ENCODE results near the gene CPLANE1.
"Not testable (repeated sequence)": the region's sequence is repeated elsewhere in the genome, so short reads cannot be mapped to it uniquely, and the experiment has no call there.

Gene CPLANE1

DNA sequence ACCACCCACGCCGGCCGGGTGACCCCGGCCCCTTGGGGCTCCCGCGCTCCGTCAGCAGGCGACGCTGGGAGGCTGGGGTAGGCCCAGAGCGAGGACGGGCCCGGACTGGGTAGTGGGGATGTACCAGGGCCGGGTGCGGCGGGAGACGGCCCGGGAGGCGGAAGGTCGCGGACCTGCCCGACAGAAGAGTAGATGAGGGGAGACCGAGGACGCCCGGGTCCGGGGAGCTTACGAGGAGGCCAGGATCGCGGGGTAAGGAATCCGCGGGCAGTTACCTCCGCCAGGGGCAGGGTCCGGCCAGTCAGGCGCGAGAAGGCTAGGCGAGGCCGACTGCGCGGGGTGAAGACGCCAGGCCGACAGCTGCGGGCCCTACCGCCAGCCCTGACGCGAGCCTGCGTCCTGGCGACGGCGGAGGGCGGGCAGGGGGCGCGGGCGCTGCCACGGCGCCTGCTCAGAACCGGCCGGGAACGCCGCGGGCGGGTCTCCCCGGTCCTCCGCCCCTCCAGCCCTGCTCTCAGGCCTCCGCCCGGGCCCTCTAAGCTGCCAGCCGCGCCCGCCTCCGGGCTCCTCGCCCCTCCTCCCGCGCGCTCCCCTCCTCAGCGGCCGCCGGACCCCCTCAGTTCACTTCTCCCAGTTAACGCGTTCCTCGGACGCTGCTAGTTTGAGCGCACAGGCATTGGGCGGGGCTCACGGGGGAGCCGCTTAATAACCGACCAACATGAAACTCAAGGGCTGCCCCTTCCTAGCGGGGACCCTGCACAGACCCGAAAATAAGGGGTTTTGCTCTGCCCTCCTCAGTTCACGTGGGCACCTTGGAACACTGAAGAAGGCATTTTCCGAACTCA, at the start of gene CPLANE1:
Gene CPLANE1 (minus strand): TSS at position 407 of the 845 bp plus-strand sequence. CDS start 1,678 bp downstream, outside the sequence.
- DNase-seq (ENCODE audit: low spot score), result peak; percentile 95

DNA sequence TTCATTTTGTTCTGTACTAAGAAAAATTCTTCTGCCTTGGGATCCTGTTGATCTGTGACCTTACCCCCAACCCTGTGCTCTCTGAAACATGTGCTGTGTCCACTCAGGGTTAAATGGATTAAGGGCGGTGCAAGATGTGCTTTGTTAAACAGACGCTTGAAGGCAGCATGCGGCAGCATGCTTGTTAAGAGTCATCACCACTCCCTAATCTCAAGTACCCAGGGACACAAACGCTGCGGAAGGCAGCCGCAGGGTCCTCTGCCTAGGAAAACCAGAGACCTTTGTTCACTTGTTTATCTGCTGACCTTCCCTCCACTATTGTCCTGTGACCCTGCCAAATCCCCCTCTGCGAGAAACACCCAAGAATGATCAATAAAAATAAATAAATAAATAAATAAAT, 47.1 kb upstream of the CPLANE1 start:
- DNase-seq (ENCODE audit: low spot score), result not testable (repeated sequence)

DNA sequence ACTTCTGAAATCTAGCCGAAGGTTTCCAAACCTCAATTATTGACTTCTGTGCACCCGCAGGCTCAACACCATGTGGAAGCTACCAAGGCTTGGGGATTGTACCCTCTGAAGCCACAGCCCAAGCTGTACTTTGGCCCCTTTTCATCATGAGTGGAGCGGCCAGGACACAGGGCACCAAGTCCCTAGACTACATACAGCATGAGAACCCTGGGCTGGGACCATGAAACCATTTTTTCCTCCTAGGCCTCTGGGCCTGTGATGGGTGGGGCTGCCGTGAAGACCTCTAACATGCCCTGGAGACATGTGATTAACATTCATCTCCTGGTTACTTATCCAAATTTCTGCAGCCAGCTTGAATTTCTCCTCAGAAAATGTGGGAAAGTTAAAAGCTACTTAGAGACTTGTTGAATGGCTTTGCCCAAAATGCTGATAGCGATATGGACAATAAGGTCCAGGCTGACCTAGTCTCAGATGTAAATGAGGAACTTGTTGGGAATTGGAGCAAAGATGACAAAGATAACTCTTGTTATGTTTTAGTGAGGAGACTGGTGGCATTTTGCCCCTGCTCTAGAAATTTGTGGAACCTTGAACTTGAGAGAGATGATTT, 34.1 kb upstream of the CPLANE1 start:
- no peak for DNase-seq (ENCODE audit: low spot score)

DNA sequence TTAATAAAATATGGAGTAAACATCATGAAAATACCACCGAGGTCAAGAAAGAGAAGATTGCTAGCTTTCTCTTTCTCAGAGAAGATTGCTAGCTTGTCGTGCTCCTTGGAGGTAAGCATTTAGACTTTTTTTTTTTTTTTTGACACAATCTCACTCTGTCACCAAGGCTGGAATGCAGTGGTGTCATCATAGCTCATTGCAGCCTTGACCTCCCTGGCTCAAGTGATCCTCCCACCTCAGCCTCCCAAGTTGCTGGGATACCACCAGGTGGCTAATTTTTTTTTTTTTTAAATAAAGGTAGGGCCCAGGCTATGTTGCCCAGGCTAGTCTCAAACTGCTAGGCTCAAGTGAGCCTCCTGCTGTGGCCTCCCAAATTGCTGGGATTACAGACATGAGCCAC, 26.3 kb upstream of the CPLANE1 start:
- no peak for DNase-seq (ENCODE audit: low spot score)

DNA sequence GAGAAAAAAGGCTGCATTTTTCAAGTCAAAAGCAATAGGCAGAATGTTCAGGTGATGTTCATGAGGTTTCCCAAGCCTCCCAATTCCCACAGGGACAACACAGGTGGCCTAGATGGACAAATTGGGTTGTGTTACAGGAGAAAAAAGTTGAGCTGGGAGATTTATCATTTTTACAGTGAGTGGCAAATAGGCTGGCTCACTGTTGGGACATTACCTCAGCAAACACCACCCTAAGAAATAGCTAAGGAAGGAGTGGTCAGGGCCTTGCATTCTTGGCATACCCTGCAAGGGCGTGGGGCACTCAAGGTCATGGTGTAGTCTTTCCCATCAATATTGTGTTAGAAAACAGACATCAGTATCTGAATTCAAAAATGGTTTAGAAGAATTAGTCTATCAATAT, 23.3 kb upstream of the CPLANE1 start:
- DNase-seq (ENCODE audit: low spot score), result peak; percentile 70

DNA sequence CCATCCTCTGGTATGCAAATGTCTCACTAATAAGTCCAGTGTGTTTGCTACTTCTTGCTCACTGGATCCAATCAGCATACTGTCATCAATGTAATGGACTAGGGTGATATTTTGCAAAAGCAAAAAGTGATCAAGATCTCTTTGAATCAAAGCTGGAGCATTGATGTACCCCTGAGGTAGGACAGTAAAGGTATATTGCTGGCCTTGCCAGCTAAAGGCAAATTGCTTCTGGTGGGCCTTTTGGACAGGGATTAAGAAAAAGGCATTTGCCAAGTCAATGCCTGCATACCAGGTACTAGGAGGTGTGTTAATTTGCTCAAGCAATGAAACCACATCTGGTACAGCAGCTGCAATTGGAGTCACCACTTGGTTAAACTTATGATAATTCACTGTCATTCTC, 18.9 kb upstream of the CPLANE1 start:
- not testable (repeated sequence) for DNase-seq (ENCODE audit: low spot score)

DNA sequence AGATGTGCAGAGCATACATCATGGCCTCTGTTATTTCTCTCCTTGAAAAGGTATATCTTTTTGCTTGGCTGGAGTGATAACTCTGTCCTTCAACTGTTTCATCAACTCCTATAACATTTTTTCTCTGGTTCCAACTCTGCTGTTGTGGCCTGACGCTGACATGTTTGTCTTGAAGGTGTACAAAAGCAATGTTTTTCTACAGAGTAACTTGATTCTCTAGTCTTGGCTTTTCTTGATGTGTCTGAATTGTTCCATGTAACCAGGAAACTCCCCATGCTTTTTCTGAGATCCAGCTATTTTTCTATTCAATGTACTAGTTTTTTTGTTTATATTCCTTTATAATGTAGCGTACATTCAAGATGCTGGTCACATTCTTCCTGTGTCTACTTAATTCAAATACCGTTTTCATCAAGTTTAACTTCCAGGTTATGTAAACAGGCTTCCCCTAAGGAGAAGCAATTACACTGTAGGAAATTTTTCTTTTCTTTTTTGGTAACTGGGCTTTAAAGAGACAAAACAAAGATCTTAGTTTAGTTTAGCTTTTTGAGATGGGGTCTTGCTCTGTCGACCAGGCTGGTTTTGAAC, 6.7 kb upstream of the CPLANE1 start:
- no peak for DNase-seq (ENCODE audit: low spot score)

DNA sequence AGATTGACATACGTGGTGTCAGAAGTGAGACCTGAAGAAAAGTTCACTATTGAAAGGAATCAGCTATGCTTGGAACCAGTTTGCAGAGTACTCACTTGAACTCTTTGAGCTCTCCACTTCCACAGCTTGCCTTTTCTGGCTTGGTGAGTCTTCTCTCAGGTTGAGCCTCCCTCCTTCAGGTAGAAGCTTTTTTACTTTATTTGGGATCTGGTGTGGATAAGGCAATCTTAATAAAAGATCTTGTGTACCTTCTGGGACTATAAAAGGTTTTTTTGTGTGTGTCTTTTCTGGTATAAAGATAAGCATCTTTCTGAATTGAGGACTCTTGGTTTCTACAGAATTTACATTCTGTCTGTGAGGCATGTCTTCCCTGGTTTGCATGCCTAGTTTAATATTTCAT, 5.4 kb upstream of the CPLANE1 start:
- DNase-seq (ENCODE audit: low spot score), result no peak

DNA sequence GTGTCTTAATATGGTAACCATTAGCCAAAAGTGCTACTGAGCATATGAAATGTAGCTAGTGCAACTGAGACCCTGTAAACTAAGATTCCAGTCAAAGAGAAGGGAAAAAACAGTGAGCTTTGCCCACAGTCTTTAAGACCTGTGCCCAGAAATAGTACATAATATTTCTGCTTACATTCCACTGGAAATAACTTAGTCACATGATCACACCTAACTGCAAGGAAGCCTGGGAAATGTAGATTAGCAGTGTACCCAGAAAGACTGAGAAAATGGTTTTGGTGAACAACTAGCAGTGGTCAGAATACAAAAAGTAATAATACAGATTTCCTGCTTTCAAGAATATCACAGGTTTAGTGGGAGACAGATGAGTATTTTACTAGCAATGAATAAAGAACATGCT, 2.5 kb upstream of the CPLANE1 start:
- no peak for DNase-seq (ENCODE audit: low spot score)

DNA sequence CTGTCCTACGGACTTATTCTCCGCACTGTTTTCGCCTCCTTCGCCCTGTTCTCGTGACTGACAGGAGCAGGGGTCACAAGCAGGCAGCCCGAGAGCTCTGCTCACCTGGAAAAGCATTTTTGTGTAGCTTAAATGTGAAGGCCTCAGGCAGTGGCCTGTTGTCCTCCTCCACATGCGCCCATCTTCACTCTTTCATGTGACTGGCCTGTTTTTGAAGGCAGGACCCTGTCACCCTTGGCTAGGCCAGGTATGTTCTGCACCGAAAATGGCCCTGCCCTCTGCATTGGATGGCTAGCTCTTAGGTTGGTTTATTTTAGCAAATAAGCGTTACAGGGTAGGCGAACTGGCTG, 614 bp upstream of the CPLANE1 start:
- DNase-seq (ENCODE audit: low spot score), result no peak

DNA sequence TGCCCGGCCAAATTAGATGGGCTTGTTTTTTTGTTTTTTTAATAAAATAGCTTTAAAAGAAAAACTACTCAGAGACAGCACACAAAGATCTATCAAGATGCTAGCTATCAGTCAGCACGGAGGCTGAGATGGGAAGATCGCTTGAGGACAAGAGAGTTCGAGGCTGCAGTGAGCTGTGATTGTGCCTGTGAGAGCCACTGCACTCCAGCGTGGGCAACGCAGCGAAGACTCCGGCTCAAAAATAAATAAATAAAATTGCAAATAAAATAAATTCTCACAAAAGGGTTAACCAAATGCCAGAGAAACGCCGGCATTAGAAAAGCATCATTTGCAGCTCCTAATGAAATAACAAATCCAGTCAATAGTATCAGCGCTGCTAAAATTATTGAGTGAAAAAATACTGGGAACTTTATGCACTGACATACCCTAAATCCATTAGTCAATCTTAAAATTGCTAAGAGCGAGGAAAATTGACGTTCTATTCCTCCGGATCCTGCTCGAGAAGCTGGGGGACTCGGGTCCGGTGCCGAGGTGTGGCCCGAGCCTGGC, 681 bp downstream of the CPLANE1 start:
- DNase-seq (ENCODE audit: low spot score), result no peak

DNA sequence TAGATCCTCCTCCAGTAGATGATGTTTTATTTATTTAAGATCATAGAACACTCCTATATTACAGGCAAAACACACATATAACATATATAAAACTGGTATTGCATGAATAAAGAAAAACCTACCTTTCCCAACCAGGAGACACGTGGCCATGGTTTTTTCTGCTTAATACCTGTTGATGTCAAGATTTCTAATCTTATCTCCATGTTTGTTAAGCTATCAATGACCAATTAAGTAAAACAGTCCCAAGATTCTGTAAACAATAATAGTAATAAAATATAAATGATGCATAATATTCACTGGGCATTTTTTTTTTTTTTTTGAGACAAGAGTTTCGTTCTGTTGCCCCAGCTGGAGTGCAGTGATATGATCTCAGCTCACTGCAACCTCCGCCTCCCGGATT, 1.7 kb downstream of the CPLANE1 start:
- DNase-seq (ENCODE audit: low spot score), result no peak

DNA sequence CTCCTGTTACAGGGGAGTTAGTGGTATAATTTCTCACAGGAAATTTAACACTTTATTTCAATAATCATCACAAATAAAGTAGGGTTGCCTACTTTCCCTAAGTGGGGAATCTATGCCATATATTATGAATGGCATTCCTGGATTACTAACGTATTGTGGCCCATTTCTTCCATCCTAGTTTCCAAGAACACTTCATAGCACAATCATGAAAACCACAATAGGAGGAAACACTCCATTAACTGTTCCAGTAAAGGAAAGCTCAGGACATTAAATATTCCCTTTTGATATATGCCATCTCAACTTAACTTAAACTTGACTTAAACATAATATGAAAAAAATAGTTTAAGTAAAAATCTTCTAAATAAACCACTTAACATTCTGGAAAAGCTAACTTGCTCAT, 2.1 kb downstream of the CPLANE1 start:
- no peak for DNase-seq (ENCODE audit: low spot score)

DNA sequence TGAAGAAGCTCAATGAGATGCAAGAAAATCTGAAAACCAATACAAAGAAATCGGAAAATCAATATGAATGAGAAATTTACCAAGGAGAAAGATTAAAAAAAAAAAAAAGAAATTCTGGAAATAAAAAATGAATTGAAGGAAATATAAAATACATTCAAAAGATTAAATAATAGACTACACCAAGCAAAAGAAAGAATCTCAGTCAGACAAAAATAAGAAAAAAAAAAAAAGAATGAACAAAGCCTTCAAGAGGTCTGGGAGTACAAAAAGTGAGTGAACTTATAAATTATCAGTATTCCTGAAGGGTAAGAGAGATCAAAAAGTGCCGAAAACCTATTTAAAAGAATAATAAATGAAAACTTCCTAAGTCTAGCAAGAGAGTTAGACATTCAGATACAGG, 14.9 kb downstream of the CPLANE1 start:
- DNase-seq (ENCODE audit: low spot score), result no peak

DNA sequence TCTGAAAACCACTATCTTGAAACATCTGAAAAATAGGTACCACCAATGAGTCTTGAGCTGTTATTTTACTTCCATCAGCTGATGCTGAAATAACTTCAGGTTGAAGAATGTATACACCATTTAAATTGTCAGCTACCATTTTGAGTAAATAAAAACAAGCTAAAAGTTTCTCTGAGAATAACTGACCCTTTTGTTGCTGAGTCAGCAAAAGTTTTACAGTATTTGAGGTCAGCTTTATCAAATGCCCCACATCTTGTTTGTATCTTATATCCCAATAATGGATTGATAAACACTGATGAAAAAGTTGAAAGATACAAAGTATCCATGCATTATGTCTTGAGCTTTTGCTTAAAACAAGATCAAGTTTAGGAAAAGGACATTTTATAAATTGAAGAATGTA, 22.8 kb downstream of the CPLANE1 start:
- DNase-seq (ENCODE audit: low spot score), result no peak

DNA sequence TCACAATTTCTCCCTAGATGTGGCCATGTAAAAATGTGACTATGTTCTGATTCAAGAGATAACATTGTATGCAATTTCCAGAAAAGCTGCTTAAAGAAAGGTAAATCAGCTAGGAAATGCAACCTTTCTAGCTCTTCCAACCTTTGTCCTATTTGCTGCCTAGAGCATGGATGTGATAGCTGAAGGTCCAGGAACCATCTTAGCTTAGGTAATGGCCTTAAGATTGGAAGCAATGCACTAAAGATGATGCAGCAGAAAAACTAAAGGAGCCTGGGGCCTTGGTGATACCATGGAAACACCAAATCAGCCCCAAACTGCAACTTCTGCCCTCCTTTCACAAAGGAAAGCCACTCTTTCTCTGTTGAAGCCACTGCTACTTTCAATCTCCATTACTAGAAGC, 27.0 kb downstream of the CPLANE1 start:
- no peak for DNase-seq (ENCODE audit: low spot score)

DNA sequence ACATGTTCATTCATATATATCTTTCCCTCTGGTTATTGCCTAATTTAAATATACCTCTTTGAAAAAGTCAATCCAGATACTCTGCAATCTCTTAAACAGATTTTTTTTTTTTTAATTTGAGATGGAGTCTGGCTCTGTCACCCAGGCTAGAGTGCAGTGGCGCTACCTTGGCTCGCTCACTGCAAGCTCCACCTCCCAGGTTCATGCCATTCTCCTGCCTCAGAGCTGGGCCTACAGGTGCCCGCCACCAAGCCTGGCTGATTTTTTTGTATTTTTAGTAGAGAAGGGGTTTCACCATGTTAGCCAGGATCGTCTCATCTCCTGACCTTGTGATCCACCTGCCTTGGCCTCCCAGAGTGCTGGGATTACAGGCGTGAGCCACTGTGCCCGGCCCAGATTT, 28.8 kb downstream of the CPLANE1 start:
- not testable (repeated sequence) for DNase-seq (ENCODE audit: low spot score)

DNA sequence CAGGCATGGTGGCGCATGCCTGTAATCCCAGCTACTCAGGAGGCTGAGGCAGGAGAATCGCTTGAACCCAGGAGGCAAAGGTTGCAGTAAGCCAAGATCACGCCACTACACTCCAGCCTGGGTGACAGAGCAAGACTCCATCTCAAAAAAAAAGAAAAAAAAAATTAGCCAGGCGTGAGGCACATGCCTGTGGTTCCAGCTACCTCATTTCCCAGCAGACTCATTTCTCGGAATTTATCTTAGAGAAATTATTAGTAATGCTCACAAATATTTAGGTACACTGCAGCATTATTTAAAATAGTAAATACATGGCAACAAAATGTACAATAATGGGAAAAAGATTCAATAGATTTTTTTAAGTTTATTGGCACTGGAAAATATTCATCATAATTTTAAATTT, 29.8 kb downstream of the CPLANE1 start:
- peak; percentile 44 for DNase-seq (ENCODE audit: low spot score)

DNA sequence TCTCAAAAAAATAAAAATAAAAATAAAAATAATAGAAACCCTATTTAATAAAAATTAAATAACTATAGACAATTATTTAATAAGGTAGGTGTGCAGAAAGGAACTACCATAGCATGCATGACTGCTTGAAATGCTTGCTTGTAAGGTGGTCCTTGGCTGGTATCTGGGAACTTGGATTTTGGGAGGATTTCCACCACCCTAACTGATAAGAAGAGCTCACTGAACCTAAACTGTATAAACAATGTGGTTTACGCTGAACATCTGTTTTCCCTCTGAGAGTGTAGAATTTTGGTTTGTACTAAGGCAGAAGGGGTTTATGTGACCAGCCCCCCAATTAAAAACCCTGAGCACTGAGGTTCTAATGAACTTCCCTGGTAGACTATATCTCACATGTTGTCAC, 31.2 kb downstream of the CPLANE1 start:
- DNase-seq (ENCODE audit: low spot score), result no peak

DNA sequence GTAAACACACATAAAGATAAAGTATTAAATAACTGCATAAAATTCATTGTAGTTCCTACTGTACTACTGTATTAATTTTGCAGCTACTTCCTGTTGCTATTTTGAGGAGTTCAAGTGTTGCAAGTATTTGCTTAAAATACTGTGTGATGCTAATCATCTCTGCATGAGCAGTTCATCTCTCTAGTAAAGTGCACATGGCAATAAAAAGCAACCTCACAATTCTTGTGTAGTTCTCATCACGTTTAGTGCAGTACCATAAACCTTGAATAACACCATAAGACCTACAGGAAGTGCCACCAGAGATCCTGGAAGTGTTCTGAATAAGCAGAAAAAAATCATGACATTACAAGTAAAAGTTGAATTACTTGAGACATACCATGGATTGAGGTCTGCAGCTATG, 34.6 kb downstream of the CPLANE1 start:
- DNase-seq (ENCODE audit: low spot score), result no peak

DNA sequence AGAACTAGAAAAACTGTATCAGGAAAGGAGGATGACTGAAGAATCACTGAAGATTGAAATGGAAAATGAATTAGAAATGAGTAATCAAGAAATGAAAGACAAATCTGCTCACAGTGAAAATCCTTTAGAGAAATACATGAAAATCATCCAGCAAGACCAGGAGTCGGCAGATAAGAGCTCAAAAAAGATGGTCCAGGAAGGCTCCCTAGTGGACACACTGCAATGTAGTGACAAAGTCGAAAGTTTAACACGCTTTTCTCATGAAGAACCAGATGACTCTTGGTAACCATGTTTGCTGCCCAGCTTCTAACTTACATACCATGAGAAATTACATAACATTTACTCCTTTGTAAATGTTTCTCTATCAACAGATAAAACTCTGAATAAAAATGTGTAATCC, 37.1 kb downstream of the CPLANE1 start:
- no peak for DNase-seq (ENCODE audit: low spot score)

DNA sequence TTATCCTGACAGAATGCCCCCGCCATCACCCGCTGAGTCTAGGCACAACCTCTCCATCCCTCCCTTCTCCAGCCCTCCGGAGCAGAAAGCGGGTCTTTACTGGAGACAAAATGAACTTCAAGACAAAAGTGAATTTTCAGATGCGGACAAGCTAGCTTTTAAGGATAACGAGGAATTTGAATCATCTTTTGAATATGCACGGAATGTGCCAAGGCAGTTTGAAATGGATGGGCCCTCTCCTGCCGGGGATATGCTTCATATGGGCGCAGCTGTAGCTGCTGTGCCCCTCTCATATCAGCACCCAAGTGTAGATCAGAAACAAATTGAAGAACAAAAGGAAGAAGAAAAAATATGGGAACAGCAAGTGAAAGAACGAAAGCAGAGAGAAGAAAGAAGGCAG, 37.5 kb downstream of the CPLANE1 start:
- no peak for DNase-seq (ENCODE audit: low spot score)

All from GM03348 (cell line).